HG03175 (cell line): ENCODE data around the gene LACC1.

ENCODE experiments used
- ATAC-seq: cut with Tn5 transposase; IDR thresholded peaks from one replicate; pipeline ENCODE4 v1.9.1; 2021; ENCODE audit warnings: mild to moderate bottlenecking, moderate library complexity; ENCODE audit not compliant: unreplicated experiment

LACC1 gene

GRCh38 chr13:43939086-43939485, 59.4 kb downstream of the LACC1 start:
- no peak for ATAC-seq

DNA sequence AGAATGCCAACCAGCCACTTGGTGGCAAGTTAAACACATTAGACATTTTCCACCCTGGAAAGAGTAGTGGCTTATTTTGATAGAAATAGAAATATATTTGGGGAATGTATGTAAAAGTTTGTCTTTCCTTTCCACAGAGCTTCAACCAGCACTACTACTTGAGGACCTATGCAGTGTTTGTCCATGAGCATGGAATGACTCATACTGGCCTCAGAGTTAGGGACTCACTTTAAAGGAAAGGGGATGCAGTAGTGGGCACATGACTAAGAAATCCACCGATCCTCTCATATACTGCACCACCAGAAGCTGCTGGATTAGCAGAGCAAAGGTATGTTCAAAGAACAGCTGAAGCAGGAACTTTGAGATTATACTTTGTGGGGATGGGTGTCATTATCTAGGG, 62.6 kb downstream of the LACC1 start:
- no peak for ATAC-seq
